ENCODE results near the gene WFDC8.

The WFDC8 gene

DNA sequence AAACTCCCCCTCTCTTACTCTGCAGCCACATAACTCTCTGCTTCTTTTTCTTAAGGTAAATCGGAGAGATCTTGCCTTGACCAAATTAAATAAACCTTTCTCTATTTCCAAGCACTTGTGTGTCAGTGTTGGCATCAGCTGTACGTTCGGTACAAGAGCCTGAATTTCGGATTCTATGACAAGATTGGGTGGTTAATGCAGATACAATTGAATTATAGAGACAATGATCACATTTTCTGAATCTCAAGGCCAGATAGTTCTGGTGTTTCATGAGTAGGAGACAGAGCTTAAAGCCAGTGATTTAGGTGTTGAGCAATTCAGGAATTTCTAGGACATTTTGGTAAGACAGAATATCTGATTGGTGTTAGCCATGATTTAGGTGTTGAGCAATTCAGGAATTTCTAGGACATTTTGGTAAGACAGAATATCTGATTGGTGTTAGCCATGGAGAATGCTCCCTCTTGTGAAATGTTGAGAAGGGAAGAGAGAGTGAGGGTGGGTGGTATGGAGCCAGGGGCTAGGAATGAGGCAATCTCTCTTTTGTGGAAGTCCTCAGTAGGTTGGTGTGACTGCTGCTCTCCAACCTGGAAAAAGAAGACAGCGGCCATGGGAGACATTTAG, 68.7 kb downstream of the WFDC8 start:
- TF ChIP-seq, protein P1, sequence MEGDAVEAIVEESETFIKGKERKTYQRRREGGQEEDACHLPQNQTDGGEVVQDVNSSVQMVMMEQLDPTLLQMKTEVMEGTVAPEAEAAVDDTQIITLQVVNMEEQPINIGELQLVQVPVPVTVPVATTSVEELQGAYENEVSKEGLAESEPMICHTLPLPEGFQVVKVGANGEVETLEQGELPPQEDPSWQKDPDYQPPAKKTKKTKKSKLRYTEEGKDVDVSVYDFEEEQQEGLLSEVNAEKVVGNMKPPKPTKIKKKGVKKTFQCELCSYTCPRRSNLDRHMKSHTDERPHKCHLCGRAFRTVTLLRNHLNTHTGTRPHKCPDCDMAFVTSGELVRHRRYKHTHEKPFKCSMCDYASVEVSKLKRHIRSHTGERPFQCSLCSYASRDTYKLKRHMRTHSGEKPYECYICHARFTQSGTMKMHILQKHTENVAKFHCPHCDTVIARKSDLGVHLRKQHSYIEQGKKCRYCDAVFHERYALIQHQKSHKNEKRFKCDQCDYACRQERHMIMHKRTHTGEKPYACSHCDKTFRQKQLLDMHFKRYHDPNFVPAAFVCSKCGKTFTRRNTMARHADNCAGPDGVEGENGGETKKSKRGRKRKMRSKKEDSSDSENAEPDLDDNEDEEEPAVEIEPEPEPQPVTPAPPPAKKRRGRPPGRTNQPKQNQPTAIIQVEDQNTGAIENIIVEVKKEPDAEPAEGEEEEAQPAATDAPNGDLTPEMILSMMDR (IDR thresholded peaks at IDR 0.05; ENCODE audit: low read depth, low read length), result no peak
- no peak overlapping the region for H3K4me3 ChIP-seq (ENCODE audit: low read depth, low read length)
- in situ Hi-C loops (cut with HindIII; ENCODE audit: low sequenced_read_pairs), result no loop called here
- no peak for DNase-seq (ENCODE audit: low read depth, low spot score)

DNA sequence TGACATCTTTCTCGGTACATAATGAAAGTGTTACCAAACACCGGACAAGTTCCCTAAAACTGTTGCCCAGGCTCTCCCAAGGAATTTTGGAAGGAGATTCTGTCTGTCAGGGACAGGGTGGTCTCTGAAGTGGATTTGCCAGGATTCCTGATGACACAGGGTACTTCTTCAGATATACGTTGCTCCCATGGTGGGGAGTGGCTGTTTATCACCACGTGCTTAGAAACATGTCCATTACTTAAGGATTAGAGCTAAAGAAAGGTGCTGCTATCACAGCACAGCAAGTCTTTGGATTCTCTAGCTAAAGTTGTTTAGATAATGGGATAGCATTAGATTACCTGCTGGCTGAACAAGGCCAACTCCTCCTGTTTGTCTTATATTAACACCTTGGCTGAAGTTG, 70.0 kb downstream of the WFDC8 start:
- TF ChIP-seq, protein P1 (IDR thresholded peaks at IDR 0.05; ENCODE audit: low read depth, low read length), result no peak
- DNase-seq (ENCODE audit: low read depth, low spot score), result no peak
- no peak overlapping the region for H3K4me3 ChIP-seq (ENCODE audit: low read depth, low read length)
- in situ Hi-C loops (cut with HindIII; ENCODE audit: low sequenced_read_pairs), result no loop called here

DNA sequence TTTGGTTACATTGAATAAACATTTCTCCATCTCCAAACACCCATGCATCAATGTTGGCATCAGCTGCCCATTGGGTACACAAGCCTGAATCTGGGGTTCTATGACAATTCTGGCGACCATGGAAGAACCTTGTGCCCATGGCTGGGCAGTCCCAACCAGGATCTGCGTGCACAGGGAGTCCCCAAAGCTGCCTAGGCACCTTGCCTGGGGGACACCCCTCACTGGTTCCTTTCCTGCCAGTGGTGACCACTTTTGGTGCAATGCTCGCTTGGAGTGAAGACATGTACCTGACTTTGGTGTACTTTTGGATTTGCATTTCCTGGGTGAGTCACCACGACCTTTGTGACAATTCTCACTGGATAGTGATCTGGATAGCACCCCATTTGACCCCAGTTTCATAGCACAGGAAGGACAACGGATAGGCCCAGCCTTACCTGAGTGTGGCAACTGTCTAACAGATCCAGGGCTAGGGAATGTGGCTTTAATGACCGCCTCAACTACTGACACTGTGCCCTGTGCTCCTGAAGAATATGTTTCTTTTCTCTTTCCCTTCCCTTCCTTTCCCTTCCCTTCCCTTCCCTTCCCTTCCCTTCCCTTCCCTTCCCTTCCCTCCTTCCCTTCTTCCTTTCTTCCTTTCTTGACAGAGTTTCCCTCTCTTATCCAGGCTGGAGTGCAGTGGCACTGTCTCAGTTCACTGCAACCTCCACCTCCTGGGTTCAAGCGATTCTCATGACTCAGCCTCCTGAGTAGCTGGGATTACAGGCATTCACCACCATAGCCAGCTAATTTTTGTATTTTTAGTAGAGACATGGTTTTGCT, 70.8 kb downstream of the WFDC8 start:
- no peak for DNase-seq (ENCODE audit: low read depth, low spot score)
- H3K4me3 ChIP-seq (ENCODE audit: low read depth, low read length), result no peak overlapping the region
- in situ Hi-C loops (cut with HindIII; ENCODE audit: low sequenced_read_pairs), result no loop called here
- TF ChIP-seq, protein P1 (IDR thresholded peaks at IDR 0.05; ENCODE audit: low read depth, low read length), result no peak

DNA sequence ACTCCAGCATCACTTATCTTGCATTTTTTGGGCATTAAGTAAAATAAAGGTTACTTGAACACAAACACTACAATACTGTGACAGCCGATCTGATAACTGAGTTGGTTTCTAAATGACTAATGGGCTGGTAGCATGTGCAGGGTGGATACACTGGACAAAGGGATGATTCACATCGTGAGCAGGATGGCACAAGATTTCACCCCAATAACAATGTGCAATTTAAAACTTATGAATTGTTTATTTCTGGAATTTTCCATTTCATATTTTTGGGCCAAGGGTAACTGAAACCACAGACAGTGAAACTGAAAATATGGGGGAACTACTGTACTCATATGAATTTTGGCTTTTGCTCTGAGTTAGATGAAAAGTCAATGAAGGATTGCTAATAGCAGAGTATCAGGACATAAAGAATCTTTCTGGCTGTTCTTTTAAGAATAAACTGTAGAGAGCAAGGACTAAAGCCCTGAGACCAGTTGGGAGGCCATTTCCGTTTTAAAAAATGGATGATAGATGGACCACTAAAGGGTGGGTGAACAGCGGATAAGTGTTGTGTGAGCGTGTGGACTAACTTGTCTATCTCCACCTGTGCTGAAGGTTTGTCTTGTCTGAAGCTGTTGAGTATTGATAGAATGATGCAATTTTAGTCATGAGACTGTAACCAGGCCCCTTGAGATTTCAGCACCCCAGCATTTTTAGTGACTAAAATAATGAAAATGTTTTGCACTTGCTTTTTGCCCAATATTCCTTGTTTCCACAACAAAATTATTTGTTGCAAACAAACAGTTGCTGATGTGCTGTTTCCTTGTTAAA, 71.9 kb downstream of the WFDC8 start:
- H3K4me3 ChIP-seq (ENCODE audit: low read depth, low read length), result no peak overlapping the region
- in situ Hi-C loops (cut with HindIII; ENCODE audit: low sequenced_read_pairs), result no loop called here
- no peak for DNase-seq (ENCODE audit: low read depth, low spot score)
- TF ChIP-seq, protein P1 (IDR thresholded peaks at IDR 0.05; ENCODE audit: low read depth, low read length), result no peak

DNA sequence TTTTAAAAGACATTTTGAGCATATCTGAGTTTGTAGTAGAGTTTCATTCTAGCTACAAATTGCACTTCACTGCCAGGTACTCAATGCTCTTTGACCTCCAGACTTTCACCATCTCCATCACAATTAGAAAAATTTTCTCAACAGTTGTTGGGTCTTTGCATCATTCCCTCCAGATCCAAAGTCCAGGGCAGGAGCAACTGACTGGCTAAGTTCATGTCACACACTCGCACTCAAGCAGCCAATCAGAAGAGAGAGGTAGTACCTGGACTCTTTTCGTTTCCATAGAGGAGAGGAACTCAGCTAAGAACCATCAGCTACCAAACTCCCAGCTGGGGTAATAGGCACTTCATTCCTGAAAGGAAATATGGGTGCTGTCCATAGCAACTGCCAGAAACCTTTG, 72.7 kb downstream of the WFDC8 start:
- no peak overlapping the region for H3K4me3 ChIP-seq (ENCODE audit: low read depth, low read length)
- TF ChIP-seq, protein P1 (IDR thresholded peaks at IDR 0.05; ENCODE audit: low read depth, low read length), result no peak
- in situ Hi-C loops (cut with HindIII; ENCODE audit: low sequenced_read_pairs), result no loop called here
- no peak for DNase-seq (ENCODE audit: low read depth, low spot score)

DNA sequence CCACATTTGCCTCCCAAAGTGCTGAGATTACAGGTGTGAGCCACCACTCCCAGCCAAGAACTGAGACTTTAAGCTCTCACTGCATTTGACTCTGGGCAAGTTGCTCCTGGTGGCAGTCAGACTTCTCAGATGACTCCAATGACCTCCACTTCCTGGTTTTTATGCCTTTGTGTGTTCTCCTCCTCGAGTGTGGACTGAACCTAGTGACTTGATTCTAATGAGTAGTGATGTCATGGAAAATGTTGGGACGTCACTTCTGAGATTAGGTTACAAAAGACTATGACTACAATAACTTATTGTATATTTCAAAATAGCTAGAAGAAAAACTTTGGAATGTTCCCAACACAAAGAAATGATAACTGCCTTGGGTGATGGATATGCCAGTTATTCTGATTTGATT, 75.7 kb downstream of the WFDC8 start:
- DNase-seq (ENCODE audit: low read depth, low spot score), result no peak
- in situ Hi-C loops (cut with HindIII; ENCODE audit: low sequenced_read_pairs), result no loop called here
- H3K4me3 ChIP-seq (ENCODE audit: low read depth, low read length), result no peak overlapping the region
- TF ChIP-seq, protein P1 (IDR thresholded peaks at IDR 0.05; ENCODE audit: low read depth, low read length), result no peak
